NCI-H1436 treated with DMSO at 0.1 percent for 48 hours (cell line): ENCODE results near the gene CRIP3.
"Not testable (repeated sequence)": the region's sequence is repeated elsewhere in the genome, so short reads cannot be mapped to it uniquely, and the experiment has no call there.

ENCODE experiments used
- DNase-seq: peaks from one replicate; lab custom pipeline; 2025; lab: John Stamatoyannopoulos, UW

CRIP3 gene

DNA sequence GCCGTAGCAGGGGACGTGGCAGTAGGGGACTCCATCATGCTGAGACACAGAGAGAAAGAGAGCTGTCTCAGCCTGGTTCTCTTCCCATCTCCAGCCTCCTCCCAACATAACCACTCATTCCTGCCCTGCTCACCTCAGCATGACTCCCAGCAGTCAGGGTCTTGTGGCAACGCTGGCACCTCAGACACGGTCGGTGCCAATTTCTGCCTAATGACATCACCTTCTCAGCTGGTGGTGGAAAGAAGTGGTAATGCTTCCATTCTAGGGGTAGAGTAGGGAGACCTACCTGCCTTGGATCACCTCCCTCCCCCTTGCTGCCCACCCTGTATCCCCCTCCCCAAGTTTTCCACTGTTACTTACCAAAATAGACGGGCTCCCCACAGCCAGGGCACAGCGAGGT is 2.5 kb downstream of the CRIP3 start:
- DNase-seq: no peak

DNA sequence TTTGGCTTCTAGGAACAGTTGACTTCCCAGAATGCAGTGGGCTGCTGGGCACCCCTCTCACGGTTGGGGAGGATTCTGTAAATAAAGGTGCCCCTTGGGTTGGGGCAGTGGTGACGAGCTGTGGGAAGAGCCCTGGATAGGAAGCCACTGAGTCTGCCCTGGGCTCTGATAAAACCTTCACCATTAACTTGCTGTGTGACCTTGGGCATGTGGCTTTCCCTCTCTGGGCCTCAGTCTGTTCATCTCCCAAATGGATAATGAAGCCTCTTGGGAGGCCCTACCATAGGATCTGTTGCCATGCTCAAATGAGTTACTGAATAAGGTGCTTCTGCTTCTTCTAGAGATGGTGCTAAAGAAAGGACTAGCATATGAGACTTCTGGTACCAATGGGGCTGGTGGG is 3.7 kb downstream of the CRIP3 start:
- no peak for DNase-seq

DNA sequence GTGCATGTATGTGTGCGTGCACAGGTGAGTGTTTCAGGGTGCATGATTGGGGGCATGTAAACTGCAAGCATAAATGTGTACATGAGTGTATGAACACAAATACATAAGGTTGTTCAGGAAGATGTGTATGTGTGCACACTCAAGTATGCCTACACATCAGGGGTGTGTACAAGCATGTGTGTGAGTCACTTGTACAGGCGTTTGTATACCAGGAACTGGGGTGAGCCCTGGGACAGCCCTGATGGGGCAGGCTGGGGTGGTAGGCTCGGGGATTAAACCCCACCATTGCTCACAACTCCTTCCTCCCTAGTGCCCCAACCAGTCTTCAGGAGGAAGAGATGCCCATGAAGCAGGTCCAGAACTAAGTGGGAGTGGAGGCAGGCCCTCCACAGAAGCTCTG is 4.3 kb downstream of the CRIP3 start:
- no peak for DNase-seq

DNA sequence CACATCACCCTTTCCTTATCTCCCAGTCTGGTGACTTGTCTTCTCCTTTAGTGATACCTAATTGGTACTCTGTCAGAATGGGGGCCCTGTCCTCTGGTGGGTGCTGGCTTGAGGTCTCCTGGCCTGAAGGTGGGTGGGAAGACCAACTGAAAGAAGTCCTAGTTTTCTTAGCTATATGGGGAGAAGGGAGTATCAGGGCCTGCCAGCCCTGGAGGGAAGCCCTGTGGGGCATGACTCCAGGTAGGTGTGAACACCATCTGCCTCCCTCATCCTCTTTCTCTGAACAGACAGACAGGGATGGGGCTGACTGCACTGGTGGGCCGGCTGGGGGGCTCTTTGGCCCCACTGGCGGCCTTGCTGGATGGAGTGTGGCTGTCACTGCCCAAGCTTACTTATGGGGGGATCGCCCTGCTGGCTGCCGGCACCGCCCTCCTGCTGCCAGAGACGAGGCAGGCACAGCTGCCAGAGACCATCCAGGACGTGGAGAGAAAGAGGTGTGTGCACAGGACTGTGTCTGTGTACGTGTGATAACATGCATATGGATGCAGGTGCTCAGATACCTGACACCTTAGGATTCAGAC is 4.8 kb downstream of the CRIP3 start:
- DNase-seq: no peak

DNA sequence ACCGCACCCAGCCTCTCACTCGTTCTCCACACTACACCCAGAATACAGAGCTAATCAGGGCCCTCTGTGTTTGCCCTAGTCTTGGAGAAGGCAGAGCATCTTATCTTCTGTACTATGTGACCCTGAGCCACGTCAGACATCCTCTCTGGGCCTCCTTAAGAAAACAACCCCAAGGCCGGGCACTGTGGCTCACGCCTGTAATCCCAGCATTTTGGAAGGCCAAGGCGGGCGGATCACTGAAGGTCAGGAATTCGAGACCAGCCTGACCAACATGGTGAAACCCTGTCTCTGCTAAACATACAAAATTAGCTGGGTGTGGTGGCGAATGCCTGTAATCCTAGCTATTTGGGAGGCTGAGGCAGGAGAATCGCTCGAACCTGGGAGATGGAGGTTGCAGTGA is 5.6 kb downstream of the CRIP3 start:
- DNase-seq: not testable (repeated sequence)

DNA sequence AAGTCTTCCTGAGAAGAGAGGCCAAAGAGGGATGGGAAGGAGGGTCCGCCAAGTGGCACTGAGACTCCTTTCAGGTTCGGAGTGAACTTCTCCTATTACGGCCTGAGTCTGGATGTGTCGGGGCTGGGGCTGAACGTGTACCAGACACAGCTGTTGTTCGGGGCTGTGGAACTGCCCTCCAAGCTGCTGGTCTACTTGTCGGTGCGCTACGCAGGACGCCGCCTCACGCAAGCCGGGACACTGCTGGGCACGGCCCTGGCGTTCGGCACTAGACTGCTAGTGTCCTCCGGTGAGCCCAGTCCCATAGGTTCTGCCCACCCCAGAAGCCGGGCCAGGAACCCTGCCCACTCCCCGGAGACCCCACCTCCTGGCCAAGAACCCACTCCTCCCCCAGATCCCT is 6.5 kb downstream of the CRIP3 start:
- no peak for DNase-seq

DNA sequence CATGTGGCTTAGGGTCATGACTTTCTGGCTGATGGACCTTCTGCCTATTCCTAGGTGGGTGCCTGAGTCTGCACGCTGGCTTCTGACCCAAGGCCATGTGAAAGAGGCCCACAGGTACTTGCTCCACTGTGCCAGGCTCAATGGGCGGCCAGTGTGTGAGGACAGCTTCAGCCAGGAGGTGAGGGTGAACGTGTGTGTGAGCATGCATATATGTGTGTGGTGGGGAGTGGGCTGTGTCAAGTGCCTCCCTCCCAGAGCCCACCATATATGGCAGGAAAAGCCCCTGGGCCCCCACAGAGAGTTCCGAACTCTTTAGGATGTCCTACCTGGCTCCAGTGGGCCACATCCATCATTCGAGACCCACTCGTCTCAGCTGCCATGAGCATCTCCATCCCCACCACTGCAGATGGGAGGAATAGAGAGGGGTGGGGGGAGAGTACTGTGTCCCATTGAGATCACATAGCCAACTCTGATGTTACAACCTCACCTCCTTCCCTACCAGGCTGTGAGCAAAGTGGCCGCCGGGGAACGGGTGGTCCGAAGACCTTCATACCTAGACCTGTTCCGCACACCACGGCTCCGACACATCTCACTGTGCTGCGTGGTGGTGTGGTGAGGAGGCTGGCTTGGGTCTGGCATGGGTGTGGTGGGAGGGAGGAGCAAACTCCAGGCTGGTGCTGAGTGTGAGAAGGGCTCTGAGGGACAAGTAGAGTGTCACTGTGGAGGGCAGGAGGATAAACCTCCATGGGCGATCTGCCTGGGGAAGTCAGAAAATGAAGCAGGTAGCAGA is 7.3 kb downstream of the CRIP3 start:
- DNase-seq: no peak

DNA sequence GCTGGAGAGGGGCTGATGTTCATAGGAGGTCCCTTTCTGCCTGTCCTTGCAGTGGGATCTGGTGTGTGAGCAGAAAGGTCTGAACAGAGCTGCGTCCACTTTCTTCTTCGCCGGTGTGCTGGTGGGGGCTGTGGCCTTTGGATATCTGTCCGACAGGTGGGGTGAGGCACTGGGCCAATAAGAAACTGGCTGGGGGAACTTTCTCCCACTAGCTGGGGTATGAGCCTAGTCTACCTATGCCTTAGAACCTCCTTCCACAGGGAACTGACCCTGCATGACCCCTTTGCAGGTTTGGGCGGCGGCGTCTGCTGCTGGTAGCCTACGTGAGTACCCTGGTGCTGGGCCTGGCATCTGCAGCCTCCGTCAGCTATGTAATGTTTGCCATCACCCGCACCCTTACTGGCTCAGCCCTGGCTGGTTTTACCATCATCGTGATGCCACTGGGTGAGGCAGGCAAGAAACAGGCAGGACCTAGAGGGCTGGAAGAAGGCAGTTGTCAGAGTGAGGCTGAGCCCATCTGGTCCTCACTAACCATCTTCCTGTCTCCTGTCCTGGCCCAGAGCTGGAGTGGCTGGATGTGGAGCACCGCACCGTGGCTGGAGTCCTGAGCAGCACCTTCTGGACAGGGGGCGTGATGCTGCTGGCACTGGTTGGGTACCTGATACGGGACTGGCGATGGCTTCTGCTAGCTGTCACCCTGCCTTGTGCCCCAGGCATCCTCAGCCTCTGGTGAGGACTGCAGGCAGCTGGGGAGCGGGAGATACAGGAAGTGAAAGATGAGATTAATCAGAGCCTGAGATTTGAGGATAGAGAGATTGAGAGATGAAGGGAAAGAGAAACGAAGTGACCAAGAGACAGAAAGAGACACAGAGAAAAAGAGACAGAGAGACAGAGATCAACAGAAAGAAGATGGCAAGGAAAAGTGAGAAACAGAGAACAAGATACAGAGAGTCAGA is 9.0 kb downstream of the CRIP3 start:
- DNase-seq: no peak

DNA sequence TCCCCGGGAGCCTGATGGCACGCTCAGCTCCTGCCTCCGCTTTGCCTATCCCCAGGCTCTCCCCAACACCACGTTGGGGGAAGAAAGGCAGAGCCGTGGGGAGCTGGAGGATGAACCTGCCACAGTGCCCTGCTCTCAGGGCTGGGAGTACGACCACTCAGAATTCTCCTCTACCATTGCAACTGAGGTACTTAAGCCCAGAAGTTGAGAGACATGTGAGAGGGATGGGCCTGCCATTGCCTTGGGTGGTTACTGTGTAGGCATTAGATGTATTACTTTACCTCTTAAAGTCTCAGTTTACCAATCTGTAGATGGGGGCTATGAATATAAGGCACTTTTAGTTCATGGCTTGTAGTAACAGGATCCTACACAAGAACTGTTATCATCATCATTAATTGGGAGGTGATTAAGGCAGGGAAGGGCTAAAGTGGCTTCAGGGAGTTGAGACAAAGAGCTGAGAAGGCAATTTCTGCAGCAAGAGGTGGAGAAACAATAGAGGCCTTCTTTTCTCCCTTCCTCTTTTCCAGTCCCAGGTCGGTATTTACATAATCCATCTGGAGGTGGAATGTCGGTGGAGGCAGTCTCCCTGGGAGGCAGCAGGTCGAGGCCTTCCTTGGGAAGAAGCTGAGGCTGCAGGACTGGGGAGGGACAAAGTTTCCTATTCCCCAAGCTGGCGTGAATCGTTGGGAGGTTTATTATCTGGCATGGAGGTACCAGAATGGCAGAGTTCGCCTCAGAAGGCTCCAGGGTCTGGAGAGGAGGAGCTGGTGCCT is 9.9 kb downstream of the CRIP3 start:
- no peak for DNase-seq

DNA sequence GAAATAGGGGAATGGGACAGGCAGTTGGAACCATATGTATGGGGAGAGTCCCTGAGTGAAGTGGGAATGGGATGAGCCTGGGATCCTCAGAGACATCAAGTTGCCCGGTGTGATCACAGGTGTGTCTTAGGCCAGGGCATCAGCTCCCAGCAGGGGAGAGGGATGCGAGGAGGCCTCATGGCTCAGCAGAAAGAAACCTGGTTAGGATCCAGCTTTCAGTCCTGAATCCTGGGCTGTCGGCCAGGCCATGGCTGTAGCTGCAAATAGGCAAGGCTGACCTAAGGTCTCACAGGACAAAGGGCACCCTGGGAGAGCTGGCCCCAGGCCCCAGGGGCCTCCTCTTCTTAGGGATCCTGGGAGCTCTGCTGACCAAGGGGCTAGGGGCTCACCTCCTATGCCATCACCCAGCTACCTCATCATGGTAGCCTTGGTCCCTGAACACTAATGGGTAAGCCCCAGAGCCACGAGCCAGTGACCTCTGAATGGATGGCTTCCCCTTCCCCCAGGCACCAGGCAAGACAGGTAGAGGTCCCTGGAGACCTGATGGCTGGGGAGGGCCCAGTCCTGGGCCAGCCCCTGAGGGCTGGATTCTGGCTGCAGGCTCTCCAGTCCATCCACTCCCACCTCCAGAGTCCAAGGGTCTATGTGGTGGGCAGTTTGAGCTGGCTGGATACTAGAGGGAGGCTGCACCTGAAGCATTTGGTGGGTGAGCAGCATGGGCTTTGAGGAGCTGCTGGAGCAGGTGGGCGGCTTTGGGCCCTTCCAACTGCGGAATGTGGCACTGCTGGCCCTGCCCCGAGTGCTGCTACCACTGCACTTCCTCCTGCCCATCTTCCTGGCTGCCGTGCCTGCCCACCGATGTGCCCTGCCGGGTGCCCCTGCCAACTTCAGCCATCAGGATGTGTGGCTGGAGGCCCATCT is 10.7 kb downstream of the CRIP3 start, which contains the start of gene SLC22A7:
Gene SLC22A7 (plus strand): TSS at position 617 of the 921 bp plus-strand sequence. CDS start 99 bp downstream, at position 716.
- no peak for DNase-seq

DNA sequence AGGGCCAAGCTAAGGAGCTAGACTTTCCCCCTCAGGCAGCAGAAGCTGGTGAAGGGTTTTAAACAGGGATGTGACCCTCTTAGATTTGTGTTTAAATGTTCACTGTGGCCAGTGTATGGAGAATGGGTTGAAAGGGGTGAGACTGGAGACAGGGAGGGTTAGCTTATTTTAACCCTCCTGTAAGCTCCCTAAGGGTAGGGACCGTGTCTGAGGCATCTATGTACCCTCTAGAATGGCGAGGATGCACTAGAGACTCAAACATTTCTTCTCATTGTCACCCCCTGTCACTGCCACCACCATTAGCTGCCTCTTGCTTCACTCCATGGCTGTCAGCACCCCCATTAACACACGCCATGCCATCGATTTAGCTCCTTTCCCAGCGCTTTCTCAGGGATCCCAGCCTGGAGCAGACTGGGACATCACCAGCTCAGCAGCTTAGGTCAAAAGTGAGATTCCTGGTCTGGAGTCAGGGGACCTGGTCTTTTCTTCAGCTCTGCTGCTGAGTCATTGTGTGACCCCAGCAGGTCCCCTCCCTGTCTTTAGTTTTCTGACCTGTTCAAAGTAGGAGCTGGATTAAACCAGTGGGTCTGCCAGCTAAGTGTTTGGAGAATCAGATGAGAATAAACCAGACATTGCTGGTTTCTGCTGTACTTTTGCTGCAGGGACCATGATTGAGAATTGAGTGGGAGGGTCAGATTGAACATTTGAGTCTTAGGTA is 11.7 kb downstream of the CRIP3 start:
- no peak for DNase-seq

DNA sequence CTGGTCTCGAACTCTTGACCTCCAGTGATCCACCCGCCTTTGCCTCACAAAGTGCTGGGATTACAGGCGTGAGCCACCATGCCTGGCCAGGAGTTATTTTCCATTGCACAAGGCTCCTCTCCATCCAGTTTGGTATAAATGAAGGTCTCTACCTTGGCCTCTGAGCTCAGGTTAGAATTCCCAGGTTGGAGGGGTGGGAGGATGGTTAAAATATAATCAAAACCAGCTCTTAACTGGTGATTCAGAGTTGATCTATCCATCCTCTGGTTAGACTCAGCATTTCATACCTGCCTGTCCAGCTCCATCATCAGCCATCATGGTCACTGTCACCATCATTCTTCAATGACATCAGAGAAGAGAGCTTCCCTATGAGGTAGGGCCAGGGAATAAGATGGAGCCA is 13.2 kb downstream of the CRIP3 start:
- no peak for DNase-seq

DNA sequence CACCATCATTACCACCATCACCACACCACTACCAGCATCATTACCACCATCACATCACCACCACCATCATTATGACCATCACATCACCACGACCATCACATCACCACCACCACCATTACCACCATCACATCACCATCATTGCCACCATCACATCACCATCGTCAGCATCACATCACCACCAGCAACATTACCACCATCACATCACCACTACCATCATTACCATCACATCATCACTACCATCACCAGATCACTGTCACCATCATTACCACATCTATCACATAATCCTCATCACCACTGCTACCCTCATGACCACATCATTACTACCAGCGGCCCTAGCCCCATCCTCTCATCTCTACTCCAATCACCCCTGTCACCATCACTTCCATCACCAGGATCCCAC is 14.1 kb downstream of the CRIP3 start:
- DNase-seq: no peak

DNA sequence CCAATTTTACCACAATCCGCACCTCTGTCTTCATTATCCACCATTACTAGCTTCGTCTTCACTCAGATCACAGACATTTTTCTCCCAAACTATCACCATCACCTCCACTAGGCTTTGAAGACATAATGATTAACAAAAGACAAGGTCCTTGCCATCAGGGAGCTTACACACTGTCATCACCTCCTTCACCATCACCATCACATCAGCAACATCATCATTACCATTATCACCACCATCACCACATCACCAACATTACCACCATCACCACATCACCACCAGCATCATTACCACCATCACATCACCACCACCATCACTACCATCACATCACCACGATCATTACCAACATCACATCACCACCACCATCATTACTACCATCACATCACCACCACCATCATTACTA is 14.9 kb downstream of the CRIP3 start:
- DNase-seq: no peak

DNA sequence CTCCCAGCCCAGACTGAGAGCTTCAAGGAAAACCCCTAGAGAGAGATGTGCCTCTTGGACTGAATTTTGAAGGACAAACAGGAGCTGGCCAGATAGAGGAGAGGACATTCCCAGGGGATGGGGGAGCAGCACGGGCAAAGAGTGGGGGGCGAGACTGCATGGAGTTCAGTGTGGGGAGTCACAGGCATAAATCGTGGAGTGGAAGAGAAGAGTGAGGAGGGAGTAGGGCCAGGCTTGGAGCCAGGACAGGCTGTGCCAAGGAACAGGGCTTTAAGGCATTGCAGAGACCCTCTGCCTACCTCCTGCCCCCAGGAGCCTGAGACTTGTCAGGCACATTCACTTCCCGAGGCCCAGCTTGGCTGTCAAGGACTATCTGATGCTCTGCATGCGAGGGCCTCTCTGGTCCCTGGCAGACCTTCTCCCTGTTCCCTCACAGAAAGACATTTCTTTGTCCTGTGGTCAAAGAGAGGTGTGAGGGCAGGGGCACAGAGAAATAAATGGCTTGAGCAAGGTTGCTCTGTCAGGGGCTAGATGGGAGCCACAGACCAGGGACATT is 15.8 kb downstream of the CRIP3 start:
- no peak for DNase-seq

DNA sequence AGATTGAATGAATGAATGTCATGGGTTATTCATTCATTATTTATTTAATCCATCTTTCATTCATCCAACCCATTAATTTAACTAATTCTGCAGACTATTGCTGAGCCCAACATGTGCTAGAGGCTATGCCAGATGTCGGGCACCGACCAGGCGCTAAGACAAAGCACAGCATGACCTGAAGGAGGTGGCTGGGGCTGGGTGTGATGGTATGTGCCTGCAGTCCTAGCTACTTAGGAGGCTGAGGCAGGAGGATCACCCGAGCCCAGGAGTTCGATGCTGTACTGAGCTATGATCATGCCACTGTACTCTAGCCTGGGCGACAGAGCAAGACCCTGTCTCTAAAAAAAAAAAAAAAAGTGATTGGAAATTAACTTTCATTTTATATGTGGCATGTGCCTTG is 16.3 kb downstream of the CRIP3 start:
- no peak for DNase-seq

DNA sequence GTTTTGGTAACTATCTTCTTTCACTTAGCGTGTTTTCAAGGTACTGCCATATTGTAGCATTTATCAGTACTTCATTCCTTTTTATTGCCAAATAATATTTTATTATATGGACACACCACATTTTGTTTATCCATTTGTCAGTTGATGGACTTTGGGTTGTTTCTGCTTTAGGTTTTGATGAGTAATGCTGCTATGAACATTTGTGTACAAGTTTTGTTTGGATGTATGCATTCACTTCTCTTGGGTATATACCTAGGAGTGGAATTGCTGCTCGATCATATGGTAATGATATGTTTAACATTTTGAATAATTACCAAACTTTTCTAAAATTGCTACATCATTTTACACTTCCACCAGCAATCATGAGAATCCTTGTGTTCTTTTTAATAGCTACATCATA is 16.9 kb downstream of the CRIP3 start:
- DNase-seq: no peak

DNA sequence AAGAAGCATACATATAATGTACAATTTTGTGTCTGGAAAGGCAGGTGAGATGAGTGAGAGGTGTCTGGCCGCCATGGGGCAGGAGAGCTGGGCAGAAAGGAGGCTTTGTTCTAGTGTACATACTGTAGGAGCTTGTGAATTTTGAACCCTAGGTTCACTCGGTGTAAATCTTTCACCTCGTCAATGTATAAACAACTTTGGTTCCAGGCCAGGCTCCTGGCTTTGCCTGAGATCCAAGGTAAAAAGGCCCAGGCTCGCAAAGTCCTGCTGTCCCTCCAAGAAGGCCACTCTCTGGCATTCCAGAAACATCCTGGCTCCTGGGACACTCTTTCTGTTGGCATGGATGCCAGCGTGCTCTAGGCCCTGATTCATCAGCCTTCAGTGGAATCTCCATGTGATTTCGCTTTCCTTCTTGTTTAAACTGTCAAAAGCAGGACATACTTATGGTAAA is 17.7 kb downstream of the CRIP3 start:
- DNase-seq: no peak

DNA sequence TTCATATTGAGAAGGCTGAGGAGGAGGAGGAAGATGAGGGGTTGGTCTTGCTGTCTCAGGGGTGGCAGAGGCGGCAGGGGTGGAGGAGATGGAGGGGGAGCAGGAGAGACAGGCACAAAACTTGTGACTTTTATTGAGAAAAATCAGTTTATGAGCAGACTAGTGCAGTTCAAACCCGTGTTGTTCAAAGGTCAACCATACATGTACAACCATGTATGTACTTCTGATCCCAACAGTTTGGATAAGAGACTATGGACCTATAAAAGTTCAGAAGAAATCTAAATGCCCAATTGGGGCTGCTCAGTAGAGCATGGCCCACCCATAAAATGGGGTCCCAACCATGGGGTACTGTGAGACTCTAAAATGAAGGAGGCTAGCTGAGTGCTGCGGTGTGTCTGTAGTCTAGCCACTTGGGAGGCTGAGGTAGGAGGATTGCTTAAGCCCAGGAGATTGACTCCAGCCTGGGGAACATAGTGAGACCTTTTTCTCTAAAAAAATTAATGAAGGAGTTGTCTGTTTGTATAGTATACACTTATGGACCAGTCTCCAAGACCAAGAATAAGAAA is 18.2 kb downstream of the CRIP3 start:
- no peak for DNase-seq
